Transverse colon (tissue), 3 donors: ENCODE measurements around the gene TC2N.

ENCODE experiments used
- CTCF ChIP-seq, 5 experiments: fragments of 200-600 bp in 3 of 5; fragments of 450-650 bp in 2 of 5; sonication (generic) in 3 of 5; IDR thresholded peaks; 1 replicate in 2 of 5; 2 replicates in 3 of 5; pipeline ENCODE4 v1.5.1; 2016 to 2017; ENCODE audit warnings: antibody characterized with exemption in 5 of 5, inconsistent platforms in 3 of 5, mild to moderate bottlenecking in 2 of 5, moderate library complexity in 1 of 5
- POLR2A ChIP-seq: fragments of 450-650 bp; IDR thresholded peaks from one replicate; pipeline ENCODE4 v1.6.1; 2016; ENCODE audit warnings: antibody characterized with exemption, mild to moderate bottlenecking, moderate library complexity

GRCh38 chr14:91841065-91841464 is 26.3 kb downstream of the TC2N start:
- no peak for TF ChIP-seq CTCF (IDR thresholded peaks at IDR 0.05)
- TF ChIP-seq POLR2A, result no peak
